Measurements from ENCODE around the gene ETNK2.
"Not testable (repeated sequence)": the region's sequence is repeated elsewhere in the genome, so short reads cannot be mapped to it uniquely, and the experiment has no call there.

The ETNK2 gene

GRCh38 chr1:204102739-204103430 lies 49.0 kb downstream of the ETNK2 start:
- Histone ChIP-seq H3K36me3 (ENCODE audit: insufficient read depth, low read length) (no peaks in the 10 kb centered on the region), H3K9me3 (replicated peaks; ENCODE audit: low read length) (no peaks in the 10 kb centered on the region), H3K4me1 (ENCODE audit: control insufficient read depth, insufficient read depth, low read length) (peaks cover 31% of the 10 kb centered on the region), H3K9ac (ENCODE audit: low read depth, low read length) (no peak overlapping the region), H3K4me3 (ENCODE audit: low read length) (no peak overlapping the region), H3K27me3 (ENCODE audit: control insufficient read depth, insufficient read depth, low read length) (no peaks in the 10 kb centered on the region), H3K4me2 (ENCODE audit: low read length) (peak overlapping the region; percentile 60)

DNA sequence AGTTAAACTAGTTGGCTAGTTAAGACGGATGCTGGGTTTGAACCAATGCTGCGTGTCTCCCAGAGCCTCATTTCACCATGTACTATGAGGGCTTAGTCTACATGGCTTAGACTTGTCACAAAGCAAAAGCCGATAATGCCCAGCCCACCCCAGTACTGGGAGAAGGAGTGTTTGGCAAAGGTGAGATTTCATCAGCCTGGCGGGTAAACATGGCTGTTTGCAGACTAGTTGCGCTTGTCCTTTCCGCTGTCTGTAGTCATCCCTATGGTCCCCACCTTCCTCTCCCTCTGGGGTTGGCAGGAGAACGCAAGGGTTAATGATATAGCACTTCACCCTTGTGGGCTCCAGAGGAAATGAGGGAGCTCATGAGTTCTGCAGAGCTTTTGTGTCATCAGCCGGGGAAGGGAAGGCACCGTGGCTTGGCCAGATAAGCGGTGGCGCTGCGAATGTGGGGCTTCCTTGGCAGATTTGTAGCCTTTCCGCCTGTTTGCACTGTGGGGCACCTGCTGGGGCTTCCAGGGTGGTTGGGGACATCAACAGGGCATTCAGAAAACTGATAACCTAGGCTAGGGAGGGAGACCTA lies 49.7 kb downstream of the ETNK2 start:
- Histone ChIP-seq H3K4me2 (ENCODE audit: low read length) (no peak overlapping the region), H3K27me3 (ENCODE audit: control insufficient read depth, insufficient read depth, low read length) (no peaks in the 10 kb centered on the region), H3K9me3 (replicated peaks; ENCODE audit: low read length) (no peaks in the 10 kb centered on the region), H3K9ac (ENCODE audit: low read depth, low read length) (no peak overlapping the region), H3K4me3 (ENCODE audit: low read length) (no peak overlapping the region), H3K36me3 (ENCODE audit: insufficient read depth, low read length) (no peaks in the 10 kb centered on the region), H3K4me1 (ENCODE audit: control insufficient read depth, insufficient read depth, low read length) (peaks cover 31% of the 10 kb centered on the region)

GRCh38 chr1:204099754-204100153 lies 52.1 kb downstream of the ETNK2 start:
- not testable (repeated sequence) for H3K4me3 ChIP-seq (ENCODE audit: low read length); H3K9me3 ChIP-seq (replicated peaks; ENCODE audit: low read length); H3K36me3 ChIP-seq (ENCODE audit: insufficient read depth, low read length); H3K4me2 ChIP-seq (ENCODE audit: low read length); H3K9ac ChIP-seq (ENCODE audit: low read depth, low read length); H3K27me3 ChIP-seq (ENCODE audit: control insufficient read depth, insufficient read depth, low read length)
- peaks cover 28% of the 10 kb centered on the region for H3K4me1 ChIP-seq (ENCODE audit: control insufficient read depth, insufficient read depth, low read length)

- no peaks in the 10 kb centered on the region for H3K27me3 ChIP-seq (ENCODE audit: control insufficient read depth, insufficient read depth, low read length)
- H3K4me3 ChIP-seq (ENCODE audit: low read length): no peak overlapping the region
- peaks cover 23% of the 10 kb centered on the region for H3K4me1 ChIP-seq (ENCODE audit: control insufficient read depth, insufficient read depth, low read length)
- no peaks in the 10 kb centered on the region for H3K36me3 ChIP-seq (ENCODE audit: insufficient read depth, low read length)
- H3K9ac ChIP-seq (ENCODE audit: low read depth, low read length): no peak overlapping the region
- no peak overlapping the region for H3K4me2 ChIP-seq (ENCODE audit: low read length)
- no peaks in the 10 kb centered on the region for H3K9me3 ChIP-seq (replicated peaks; ENCODE audit: low read length)
Measured at GRCh38 chr1:204098683-204099082, 53.2 kb downstream of the ETNK2 start.

DNA sequence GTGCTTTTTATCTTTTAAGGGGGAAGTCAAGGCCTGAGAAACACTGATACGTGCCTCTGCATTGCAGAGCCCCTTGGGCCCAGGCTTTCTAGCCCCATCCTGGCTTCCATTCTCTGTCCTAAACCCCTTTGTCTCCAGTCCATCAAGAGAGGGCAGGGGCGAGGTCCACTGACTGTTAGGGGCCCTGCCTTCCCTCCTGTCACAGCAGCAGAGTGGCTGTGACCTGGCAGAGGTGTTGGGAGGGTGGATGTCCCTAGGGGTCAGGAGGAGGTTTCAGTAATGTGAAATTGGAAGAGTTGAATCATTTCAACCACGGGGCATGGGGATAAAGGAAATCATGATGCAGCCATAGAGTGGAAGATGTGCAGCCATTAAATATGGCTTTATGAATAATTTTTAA lies 54.9 kb downstream of the ETNK2 start:
- H3K36me3 ChIP-seq (ENCODE audit: insufficient read depth, low read length): no peaks in the 10 kb centered on the region
- peaks cover 12% of the 10 kb centered on the region for H3K4me1 ChIP-seq (ENCODE audit: control insufficient read depth, insufficient read depth, low read length)
- no peaks in the 10 kb centered on the region for H3K27me3 ChIP-seq (ENCODE audit: control insufficient read depth, insufficient read depth, low read length)
- H3K9ac ChIP-seq (ENCODE audit: low read depth, low read length): no peak overlapping the region
- no peak overlapping the region for H3K4me3 ChIP-seq (ENCODE audit: low read length)
- H3K9me3 ChIP-seq (replicated peaks; ENCODE audit: low read length): no peaks in the 10 kb centered on the region
- no peak overlapping the region for H3K4me2 ChIP-seq (ENCODE audit: low read length)

- no peak overlapping the region for H3K4me3 ChIP-seq (ENCODE audit: low read length)
- peaks cover 12% of the 10 kb centered on the region for H3K4me1 ChIP-seq (ENCODE audit: control insufficient read depth, insufficient read depth, low read length)
- no peaks in the 10 kb centered on the region for H3K27me3 ChIP-seq (ENCODE audit: control insufficient read depth, insufficient read depth, low read length)
- H3K9ac ChIP-seq (ENCODE audit: low read depth, low read length): no peak overlapping the region
- H3K36me3 ChIP-seq (ENCODE audit: insufficient read depth, low read length): no peaks in the 10 kb centered on the region
- no peak overlapping the region for H3K4me2 ChIP-seq (ENCODE audit: low read length)
- no peaks in the 10 kb centered on the region for H3K9me3 ChIP-seq (replicated peaks; ENCODE audit: low read length)
Measured at GRCh38 chr1:204094856-204095634, 56.8 kb downstream of the ETNK2 start.

DNA sequence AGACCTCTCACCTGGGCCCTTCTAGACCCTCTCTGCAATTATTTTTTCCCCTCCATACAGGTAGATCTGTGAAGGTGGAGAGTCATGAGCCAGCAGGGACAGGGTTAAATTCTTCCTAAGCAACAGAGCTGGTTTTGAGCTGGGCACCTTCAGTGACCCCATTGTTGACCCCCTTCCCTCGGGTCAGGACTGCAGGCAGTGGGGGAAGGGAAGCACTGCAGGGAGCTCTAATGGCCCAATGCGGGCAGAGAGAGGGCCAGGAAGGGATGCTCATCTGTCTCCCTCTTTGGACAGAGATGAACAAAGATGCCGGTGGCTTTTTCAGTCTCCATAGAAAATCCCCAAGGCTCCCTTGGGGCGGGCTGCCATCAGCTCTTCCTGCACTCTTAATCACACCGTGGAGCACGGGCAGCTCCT lies 57.5 kb downstream of the ETNK2 start:
- H3K4me1 ChIP-seq (ENCODE audit: control insufficient read depth, insufficient read depth, low read length): peaks cover 20% of the 10 kb centered on the region

DNA sequence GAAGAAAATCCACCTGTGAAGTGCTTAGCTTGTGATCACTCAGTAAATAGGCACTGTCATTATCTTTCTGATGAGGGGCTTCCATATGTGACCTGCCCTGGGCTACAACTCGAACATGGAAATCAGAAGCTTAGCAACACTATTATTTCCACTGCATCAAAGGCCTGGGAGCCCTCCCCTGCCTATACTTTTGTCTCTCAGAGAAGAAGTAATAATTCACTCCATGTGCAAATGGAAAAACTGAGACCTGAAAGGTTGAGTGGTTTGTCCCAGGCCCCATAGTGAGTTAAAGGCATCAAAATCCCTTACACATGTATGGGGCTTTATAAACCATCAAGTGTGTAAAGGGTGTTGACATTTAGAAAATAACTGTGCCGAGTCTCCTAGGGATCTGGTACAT lies 58.1 kb downstream of the ETNK2 start:
- Histone ChIP-seq H3K27me3 (ENCODE audit: control insufficient read depth, insufficient read depth, low read length) (no peaks in the 10 kb centered on the region), H3K9me3 (replicated peaks; ENCODE audit: low read length) (no peaks in the 10 kb centered on the region), H3K4me3 (ENCODE audit: low read length) (no peak overlapping the region), H3K4me2 (ENCODE audit: low read length) (no peak overlapping the region), H3K4me1 (ENCODE audit: control insufficient read depth, insufficient read depth, low read length) (peaks cover 24% of the 10 kb centered on the region), H3K9ac (ENCODE audit: low read depth, low read length) (no peak overlapping the region), H3K36me3 (ENCODE audit: insufficient read depth, low read length) (no peaks in the 10 kb centered on the region)

More for the DNA sequence above, 57.5 kb downstream of the ETNK2 start:
- no peak overlapping the region for H3K4me3 ChIP-seq (ENCODE audit: low read length)
- no peaks in the 10 kb centered on the region for H3K27me3 ChIP-seq (ENCODE audit: control insufficient read depth, insufficient read depth, low read length)
- no peak overlapping the region for H3K9ac ChIP-seq (ENCODE audit: low read depth, low read length)
- H3K36me3 ChIP-seq (ENCODE audit: insufficient read depth, low read length): no peaks in the 10 kb centered on the region
- no peaks in the 10 kb centered on the region for H3K9me3 ChIP-seq (replicated peaks; ENCODE audit: low read length)
- no peak overlapping the region for H3K4me2 ChIP-seq (ENCODE audit: low read length)

DNA sequence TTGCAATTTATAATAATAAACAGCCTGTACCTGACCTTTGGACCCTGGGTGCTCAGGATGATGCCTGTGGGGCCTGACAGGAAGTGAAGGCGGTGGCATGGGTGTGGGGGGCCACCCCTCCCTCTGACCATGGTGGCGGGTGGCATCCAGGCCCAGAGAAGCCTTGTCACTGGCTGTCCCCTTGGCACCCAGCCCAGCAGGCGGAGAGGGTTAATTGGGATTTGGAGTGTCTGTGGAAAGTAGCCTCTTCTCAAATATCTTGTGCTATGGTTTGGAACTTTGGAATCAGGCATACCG lies 58.5 kb downstream of the ETNK2 start:
- Histone ChIP-seq H3K27me3 (ENCODE audit: control insufficient read depth, insufficient read depth, low read length) (no peaks in the 10 kb centered on the region), H3K9ac (ENCODE audit: low read depth, low read length) (no peak overlapping the region), H3K4me2 (ENCODE audit: low read length) (no peak overlapping the region), H3K9me3 (replicated peaks; ENCODE audit: low read length) (no peaks in the 10 kb centered on the region), H3K4me1 (ENCODE audit: control insufficient read depth, insufficient read depth, low read length) (peaks cover 28% of the 10 kb centered on the region), H3K36me3 (ENCODE audit: insufficient read depth, low read length) (no peaks in the 10 kb centered on the region), H3K4me3 (ENCODE audit: low read length) (no peak overlapping the region)

DNA sequence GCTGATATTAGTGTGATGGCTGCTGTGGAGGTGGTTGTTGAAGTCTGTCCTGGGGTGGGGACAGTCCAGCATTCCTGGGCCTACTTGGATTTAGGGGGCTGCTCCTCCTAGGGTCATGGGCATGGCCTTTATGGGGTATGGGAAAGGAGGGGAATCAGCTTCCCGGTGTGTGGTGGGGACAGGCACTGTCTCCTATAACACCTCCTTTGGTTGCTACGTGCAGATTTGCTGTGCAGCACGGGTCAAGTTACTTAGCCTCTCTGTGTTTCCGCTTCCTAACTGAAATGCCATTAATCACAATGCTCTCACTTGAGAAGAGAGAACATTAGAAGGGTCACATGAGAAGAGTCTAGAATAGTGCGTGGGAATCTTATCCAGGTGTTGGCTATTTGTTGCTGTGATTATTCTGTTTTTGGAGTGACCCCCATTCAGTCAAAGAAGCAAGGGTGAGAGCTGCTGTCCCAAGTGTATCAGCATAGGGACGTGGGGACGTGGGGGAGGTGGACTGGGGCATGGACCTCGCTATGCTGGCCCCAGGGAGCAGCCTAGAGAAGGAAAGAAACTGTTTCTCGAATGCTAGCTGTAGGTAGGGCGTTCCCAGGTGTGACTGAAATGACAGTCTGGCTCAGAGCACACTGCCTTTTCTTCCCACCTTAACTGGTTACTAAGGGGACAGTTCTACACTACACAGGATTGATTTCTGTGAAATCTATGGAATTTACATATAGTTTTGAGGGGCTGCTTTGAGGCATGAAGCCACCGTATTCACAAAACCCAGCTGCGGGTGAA lies 59.0 kb downstream of the ETNK2 start:
- peaks cover 34% of the 10 kb centered on the region for H3K4me1 ChIP-seq (ENCODE audit: control insufficient read depth, insufficient read depth, low read length)
- no peak overlapping the region for H3K4me3 ChIP-seq (ENCODE audit: low read length)
- no peaks in the 10 kb centered on the region for H3K36me3 ChIP-seq (ENCODE audit: insufficient read depth, low read length)
- H3K4me2 ChIP-seq (ENCODE audit: low read length): no peak overlapping the region
- H3K27me3 ChIP-seq (ENCODE audit: control insufficient read depth, insufficient read depth, low read length): no peaks in the 10 kb centered on the region
- H3K9me3 ChIP-seq (replicated peaks; ENCODE audit: low read length): no peaks in the 10 kb centered on the region
- H3K9ac ChIP-seq (ENCODE audit: low read depth, low read length): no peak overlapping the region

DNA sequence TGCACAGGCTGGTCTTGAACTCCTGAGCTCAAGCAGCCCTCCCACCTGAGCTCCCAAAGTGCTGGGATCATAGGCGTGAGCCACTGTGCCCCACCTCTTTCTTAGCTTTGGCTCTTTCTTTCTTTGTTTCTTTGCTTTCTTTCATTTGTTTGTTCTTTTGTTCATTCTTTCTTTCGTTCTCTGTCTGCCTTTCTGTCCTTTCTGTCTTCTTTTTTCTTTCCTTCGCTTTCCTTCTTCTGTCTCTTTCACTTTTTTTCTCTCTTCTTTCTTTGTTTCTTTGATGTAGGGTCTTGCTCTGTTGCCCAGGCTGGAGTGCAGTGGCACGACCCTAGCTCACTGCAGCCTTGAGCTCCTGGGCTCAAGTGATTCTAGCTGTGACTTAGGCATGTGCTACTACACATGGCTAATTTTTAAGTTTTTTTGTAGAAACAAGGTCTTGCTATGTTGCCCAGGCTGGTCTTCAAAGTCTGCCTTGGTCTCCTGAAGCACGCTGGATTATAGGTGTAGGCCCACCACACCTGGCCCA lies 60.0 kb downstream of the ETNK2 start:
- no peak overlapping the region for H3K9ac ChIP-seq (ENCODE audit: low read depth, low read length)
- no peaks in the 10 kb centered on the region for H3K9me3 ChIP-seq (replicated peaks; ENCODE audit: low read length)
- peaks cover 42% of the 10 kb centered on the region for H3K4me1 ChIP-seq (ENCODE audit: control insufficient read depth, insufficient read depth, low read length)
- no peaks in the 10 kb centered on the region for H3K36me3 ChIP-seq (ENCODE audit: insufficient read depth, low read length)
- no peak overlapping the region for H3K4me2 ChIP-seq (ENCODE audit: low read length)
- H3K4me3 ChIP-seq (ENCODE audit: low read length): no peak overlapping the region
- no peaks in the 10 kb centered on the region for H3K27me3 ChIP-seq (ENCODE audit: control insufficient read depth, insufficient read depth, low read length)
